Liver (tissue), 3 donors: ENCODE results near the gene TXLNA.
"Not testable (repeated sequence)": the region's sequence is repeated elsewhere in the genome, so short reads cannot be mapped to it uniquely, and the experiment has no call there.

Experiments used
- CTCF ChIP-seq: fragments of 150-350 bp; IDR thresholded peaks from 2 replicates; pipeline ENCODE4 v1.5.1; 2017; ENCODE audit warnings: improper control_type of control experiment, low read depth, low read length; ENCODE audit not compliant: missing input control
- EGR1 ChIP-seq, 2 donors: IDR thresholded peaks; 2 replicates each; pipeline ENCODE4 v1.6.1; 2016 to 2018; ENCODE audit warnings: antibody characterized with exemption in 2 of 2, low read depth in 2 of 2
- JUND ChIP-seq, 2 donors: IDR thresholded peaks; 2 replicates each; pipeline ENCODE4 v1.6.1; 2016; ENCODE audit warnings: antibody characterized with exemption in 2 of 2
- YY1 ChIP-seq: IDR thresholded peaks from 2 replicates; pipeline ENCODE4 v1.6.1; 2016; ENCODE audit warnings: antibody characterized with exemption, mild to moderate bottlenecking
- donor health status: healthy.
- donor health status: healthy.

- TF ChIP-seq CTCF; EGR1 (IDR thresholded peaks at IDR 0.05; ENCODE audit: low read depth in 2 of 2); JUND (IDR thresholded peaks at IDR 0.05); YY1: not testable (repeated sequence)
Measured at GRCh38 chr1:32143302-32143695, 36.2 kb upstream of the TXLNA start.
